Glutamatergic neuron (in vitro differentiated cells): ENCODE results near the gene EGLN1. TPM values are rescaled to one million over a fixed set of nuclear protein-coding genes. Genes with fewer than 3 reads are reported as not detected.

Experiments used
- DNase-seq: peaks from one replicate; pipeline ENCODE4 v3.0.0; 2022
- H3K27ac Mint-ChIP-seq: one replicate; pipeline ENCODE4 v1.8.0; 2020; ENCODE audit warnings: mild to moderate bottlenecking, mixed read lengths, inconsistent platforms; ENCODE audit not compliant: unreplicated experiment
- H3K27me3 Mint-ChIP-seq: one replicate; pipeline ENCODE4 v1.8.0; 2020; ENCODE audit warnings: mild to moderate bottlenecking, moderate library complexity, mixed read lengths, inconsistent platforms; ENCODE audit not compliant: unreplicated experiment
- H3K36me3 Mint-ChIP-seq: one replicate; pipeline ENCODE4 v1.8.0; 2020; ENCODE audit warnings: mild to moderate bottlenecking, mixed read lengths, inconsistent platforms; ENCODE audit not compliant: unreplicated experiment
- H3K4me1 Mint-ChIP-seq: one replicate; pipeline ENCODE4 v1.8.0; 2020; ENCODE audit warnings: mild to moderate bottlenecking, low read depth, mixed read lengths, inconsistent platforms; ENCODE audit not compliant: unreplicated experiment
- H3K4me3 Mint-ChIP-seq: one replicate; pipeline ENCODE4 v1.8.0; 2020; ENCODE audit warnings: mild to moderate bottlenecking, mixed read lengths, inconsistent platforms; ENCODE audit not compliant: unreplicated experiment
- H3K9me3 Mint-ChIP-seq: one replicate; pipeline ENCODE4 v1.8.0; 2020; ENCODE audit warnings: mild to moderate bottlenecking, moderate library complexity, mixed read lengths, inconsistent platforms; ENCODE audit not compliant: unreplicated experiment
- total RNA-seq: library from RNA; stranded (reverse); fragmentation: NEBNext Ultra II Directional; extraction: Animal tissue kit (Norgen Biotek cat#: 25700); gene quantifications from one replicate; pipeline ENCODE4 v1.2.1, GENCODE V29; 2021; ENCODE audit not compliant: unreplicated experiment
- TF ChIP-seq, protein P1 (sequence below): fragments of 200-600 bp; sonication (generic); IDR thresholded peaks from one replicate; pipeline ENCODE4 v1.5.0; 2021; ENCODE audit not compliant: partially characterized antibody, unreplicated experiment

EGLN1 gene
- total RNA-seq, 1 donor from 2014 or later: 12.3 TPM

DNA sequence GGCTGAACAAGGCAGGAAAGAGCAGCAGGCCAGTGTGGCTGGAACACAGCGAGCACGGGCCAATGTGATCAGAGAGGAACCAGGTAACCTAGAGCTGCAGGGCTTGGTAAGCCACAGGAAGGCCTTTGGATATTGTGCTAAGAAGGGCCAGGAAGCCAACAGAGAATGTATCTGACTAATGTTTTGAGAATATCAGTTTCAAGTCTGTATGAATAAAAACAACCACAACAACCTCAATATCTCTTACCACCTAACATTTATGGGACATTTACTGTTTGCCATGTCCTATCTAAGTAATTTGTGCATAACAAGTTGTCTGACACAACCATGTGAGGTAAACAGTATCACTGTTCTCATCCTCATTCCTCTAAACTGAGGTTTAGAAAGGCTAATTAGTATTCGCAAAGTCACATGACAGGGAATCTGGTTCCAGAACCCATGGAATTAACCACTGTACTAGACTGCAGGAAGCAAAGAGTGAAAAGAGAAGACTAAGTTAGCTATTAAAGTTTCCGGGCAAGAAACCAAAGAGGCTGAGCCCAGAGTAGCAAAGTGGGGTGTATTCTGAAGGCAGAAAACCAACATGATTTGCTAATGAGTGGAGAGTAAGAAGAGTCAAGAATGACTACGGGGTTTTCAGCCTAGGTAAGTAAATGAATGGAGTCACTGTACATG lies 45.1 kb downstream of the EGLN1 start:
- H3K4me3 Mint-ChIP-seq: no peak overlapping the region
- H3K9me3 Mint-ChIP-seq: no peaks in the 10 kb centered on the region
- DNase-seq: no peak
- H3K27ac Mint-ChIP-seq: no peak overlapping the region
- H3K4me1 Mint-ChIP-seq: no peaks in the 10 kb centered on the region
- no peaks in the 10 kb centered on the region for H3K27me3 Mint-ChIP-seq
- TF ChIP-seq, protein P1, sequence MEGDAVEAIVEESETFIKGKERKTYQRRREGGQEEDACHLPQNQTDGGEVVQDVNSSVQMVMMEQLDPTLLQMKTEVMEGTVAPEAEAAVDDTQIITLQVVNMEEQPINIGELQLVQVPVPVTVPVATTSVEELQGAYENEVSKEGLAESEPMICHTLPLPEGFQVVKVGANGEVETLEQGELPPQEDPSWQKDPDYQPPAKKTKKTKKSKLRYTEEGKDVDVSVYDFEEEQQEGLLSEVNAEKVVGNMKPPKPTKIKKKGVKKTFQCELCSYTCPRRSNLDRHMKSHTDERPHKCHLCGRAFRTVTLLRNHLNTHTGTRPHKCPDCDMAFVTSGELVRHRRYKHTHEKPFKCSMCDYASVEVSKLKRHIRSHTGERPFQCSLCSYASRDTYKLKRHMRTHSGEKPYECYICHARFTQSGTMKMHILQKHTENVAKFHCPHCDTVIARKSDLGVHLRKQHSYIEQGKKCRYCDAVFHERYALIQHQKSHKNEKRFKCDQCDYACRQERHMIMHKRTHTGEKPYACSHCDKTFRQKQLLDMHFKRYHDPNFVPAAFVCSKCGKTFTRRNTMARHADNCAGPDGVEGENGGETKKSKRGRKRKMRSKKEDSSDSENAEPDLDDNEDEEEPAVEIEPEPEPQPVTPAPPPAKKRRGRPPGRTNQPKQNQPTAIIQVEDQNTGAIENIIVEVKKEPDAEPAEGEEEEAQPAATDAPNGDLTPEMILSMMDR: no peak
- no peaks in the 10 kb centered on the region for H3K36me3 Mint-ChIP-seq

DNA sequence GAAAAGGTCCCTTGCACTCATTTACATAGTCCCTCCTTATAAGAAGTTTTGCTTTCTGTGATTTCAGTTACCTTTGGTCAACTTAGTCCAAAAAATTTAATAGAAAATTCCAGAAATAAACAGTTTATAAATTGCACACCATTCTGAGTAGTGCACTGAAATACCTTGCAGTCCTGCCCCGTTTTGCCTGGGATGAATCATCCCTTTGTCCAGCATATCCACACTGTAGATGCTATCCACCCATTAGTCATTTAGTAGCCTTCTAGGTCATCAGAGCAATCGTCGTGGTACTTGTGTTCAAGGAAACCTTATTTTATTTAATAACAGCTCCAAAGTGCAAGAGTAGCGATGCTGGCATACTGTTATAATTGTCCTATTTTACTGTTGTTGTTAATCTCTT lies 46.0 kb downstream of the EGLN1 start:
- H3K4me1 Mint-ChIP-seq: no peaks in the 10 kb centered on the region
- no peaks in the 10 kb centered on the region for H3K36me3 Mint-ChIP-seq
- H3K9me3 Mint-ChIP-seq: no peaks in the 10 kb centered on the region
- no peaks in the 10 kb centered on the region for H3K27me3 Mint-ChIP-seq
- DNase-seq: no peak
- TF ChIP-seq, protein P1: no peak
- no peak overlapping the region for H3K4me3 Mint-ChIP-seq
- no peak overlapping the region for H3K27ac Mint-ChIP-seq

DNA sequence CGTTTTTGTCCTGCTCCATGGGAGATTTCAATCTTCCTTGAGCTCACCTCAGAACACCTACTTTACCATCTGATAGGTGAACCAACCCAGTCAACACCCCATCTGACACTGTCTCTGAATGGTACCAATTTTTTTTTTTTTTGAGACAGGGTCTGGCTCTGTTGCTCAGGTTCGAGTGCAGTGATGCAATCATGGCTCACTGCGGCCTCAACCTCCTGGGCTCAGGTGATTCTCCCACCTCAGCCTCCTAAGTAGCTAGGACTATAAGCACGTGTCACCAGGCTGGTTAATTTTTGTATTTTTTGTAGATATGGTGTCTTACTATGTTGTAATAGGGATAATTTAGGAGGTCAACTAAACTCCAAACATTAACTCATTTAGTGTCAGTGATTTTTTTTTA lies 47.7 kb downstream of the EGLN1 start:
- H3K4me1 Mint-ChIP-seq: no peaks in the 10 kb centered on the region
- no peaks in the 10 kb centered on the region for H3K9me3 Mint-ChIP-seq
- TF ChIP-seq, protein P1: no peak
- no peak overlapping the region for H3K27ac Mint-ChIP-seq
- DNase-seq: no peak
- H3K36me3 Mint-ChIP-seq: no peaks in the 10 kb centered on the region
- no peaks in the 10 kb centered on the region for H3K27me3 Mint-ChIP-seq
- no peak overlapping the region for H3K4me3 Mint-ChIP-seq

DNA sequence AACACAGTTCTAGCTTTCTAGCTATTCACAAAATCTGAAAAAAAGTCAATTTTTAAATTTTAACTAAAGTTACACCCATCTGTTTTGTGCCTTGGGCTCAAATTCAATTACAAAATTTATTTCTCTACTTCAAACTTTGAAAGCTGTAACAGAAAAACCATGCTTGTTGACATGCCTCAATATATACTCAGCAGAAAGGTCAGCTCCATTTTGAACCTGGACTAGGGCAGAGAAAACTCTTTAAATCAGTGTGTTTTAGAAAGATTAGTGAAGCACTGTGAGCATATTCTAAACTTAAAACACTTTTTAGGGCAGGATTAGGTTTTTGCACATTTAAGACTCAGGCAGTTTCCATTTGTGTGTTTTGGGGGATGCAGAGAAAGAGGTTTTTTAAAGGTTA lies 49.6 kb downstream of the EGLN1 start:
- Mint-ChIP-seq H3K27ac (no peak overlapping the region), H3K36me3 (no peaks in the 10 kb centered on the region), H3K4me1 (no peaks in the 10 kb centered on the region), H3K27me3 (no peaks in the 10 kb centered on the region), H3K9me3 (no peaks in the 10 kb centered on the region), H3K4me3 (no peak overlapping the region)
- TF ChIP-seq, protein P1: no peak
- DNase-seq: no peak

DNA sequence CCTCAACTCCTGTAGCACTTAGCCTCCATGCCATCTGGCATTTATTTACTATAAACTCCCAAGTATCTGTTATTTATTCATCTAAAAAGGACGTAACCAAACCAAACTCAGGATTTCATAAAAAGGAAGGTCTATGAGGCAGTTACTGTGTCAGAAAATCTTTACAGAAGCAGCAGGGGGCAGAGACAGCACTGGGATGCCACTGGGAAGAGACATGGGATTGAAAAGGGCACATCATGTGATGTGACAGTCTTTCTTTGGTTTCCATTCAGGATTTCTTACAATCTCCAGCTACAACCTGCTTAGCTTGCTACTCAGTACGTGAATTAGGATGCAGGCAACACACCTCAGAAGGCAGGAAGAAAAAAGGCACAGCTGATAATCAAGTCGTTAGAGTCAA lies 52.8 kb downstream of the EGLN1 start:
- Mint-ChIP-seq H3K9me3 (no peaks in the 10 kb centered on the region), H3K27ac (no peak overlapping the region), H3K36me3 (no peaks in the 10 kb centered on the region), H3K27me3 (peaks cover 2% of the 10 kb centered on the region), H3K4me3 (no peak overlapping the region), H3K4me1 (no peaks in the 10 kb centered on the region)
- DNase-seq: no peak
- TF ChIP-seq, protein P1: no peak
